LNCaP clone FGC (cell line): ENCODE results near the gene DCLK1.
"Not testable (repeated sequence)": the region's sequence is repeated elsewhere in the genome, so short reads cannot be mapped to it uniquely, and the experiment has no call there.

ENCODE experiments used
- DNase-seq: peaks from one replicate; pipeline ENCODE4 v3.0.0-alpha.2; 2011; ENCODE audit warnings: low read depth
- H3K4me3 ChIP-seq: 2 replicates; pipeline ENCODE4 v1.5.1; 2011; ENCODE audit warnings: mild to moderate bottlenecking, low read depth, low read length, control low read depth
- TF ChIP-seq, protein P1 (sequence below): IDR thresholded peaks from 2 replicates; pipeline ENCODE4 v1.5.1; 2012; ENCODE audit warnings: mild to moderate bottlenecking; ENCODE audit not compliant: control insufficient read depth, insufficient read depth; ENCODE audit errors: extremely low read depth

DCLK1 gene

GRCh38 chr13:36102721-36103120 lies 28.5 kb downstream of the DCLK1 start:
- H3K4me3 ChIP-seq, result no peak overlapping the region
- TF ChIP-seq, protein P1, sequence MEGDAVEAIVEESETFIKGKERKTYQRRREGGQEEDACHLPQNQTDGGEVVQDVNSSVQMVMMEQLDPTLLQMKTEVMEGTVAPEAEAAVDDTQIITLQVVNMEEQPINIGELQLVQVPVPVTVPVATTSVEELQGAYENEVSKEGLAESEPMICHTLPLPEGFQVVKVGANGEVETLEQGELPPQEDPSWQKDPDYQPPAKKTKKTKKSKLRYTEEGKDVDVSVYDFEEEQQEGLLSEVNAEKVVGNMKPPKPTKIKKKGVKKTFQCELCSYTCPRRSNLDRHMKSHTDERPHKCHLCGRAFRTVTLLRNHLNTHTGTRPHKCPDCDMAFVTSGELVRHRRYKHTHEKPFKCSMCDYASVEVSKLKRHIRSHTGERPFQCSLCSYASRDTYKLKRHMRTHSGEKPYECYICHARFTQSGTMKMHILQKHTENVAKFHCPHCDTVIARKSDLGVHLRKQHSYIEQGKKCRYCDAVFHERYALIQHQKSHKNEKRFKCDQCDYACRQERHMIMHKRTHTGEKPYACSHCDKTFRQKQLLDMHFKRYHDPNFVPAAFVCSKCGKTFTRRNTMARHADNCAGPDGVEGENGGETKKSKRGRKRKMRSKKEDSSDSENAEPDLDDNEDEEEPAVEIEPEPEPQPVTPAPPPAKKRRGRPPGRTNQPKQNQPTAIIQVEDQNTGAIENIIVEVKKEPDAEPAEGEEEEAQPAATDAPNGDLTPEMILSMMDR, result no peak
- DNase-seq, result no peak

DNA sequence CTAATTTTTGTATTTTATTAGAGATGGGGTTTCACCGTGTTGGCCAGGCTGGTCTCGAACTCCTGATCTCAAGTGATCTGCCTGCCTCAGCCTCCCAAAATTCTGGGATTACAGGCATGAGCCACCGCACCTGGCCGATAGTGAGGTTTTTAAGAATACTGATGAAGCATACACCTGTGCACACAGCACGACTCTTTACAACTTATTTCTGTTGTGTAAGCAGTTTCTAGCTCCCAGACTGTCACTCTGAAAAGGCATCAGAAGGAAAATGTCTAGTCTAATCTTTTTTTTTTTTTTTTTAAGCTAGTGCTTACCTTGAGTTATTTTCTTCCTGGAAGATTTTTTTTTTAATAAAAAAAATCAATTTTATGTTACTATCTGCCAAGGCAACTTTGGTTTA lies 29.3 kb downstream of the DCLK1 start:
- not testable (repeated sequence) for H3K4me3 ChIP-seq, DNase-seq

DNA sequence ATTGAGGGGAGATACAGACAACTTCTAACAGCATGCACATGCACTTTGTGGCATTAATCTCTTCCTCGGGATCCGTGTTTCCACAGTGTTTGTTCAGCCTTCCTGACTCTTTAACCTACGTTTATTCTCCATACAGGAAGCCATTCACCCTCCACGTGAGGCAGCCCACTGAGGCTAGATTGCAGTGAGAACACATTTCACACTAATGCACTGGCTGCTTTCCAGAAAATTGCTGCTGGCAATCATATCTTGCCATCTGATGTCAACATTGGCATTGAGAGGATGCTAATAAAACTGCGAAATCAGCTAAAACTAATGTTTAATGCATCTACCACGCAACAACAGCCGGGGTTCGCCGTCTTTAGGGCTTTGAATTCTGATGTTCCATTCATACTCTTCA lies 30.0 kb downstream of the DCLK1 start:
- H3K4me3 ChIP-seq, result no peak overlapping the region
- DNase-seq, result no peak
- TF ChIP-seq, protein P1, result no peak

DNA sequence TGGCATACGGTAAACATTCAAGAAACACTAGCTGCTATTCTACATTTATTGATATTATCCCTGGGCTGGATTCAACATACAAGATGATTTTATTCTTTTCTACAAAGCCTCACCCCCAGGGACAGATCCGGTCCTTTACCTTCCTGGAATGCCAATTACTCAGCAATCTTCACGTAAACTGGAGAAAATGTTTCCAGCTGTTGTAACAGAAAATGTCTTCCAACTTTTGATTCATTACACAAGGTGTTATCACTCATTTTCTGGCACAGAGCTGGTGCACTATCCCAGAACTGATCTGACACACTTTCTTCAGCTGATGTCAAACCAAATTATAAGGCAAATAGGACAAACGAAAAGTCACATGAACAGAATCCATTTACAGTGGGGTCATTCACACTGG lies 33.1 kb downstream of the DCLK1 start:
- TF ChIP-seq, protein P1, result no peak
- H3K4me3 ChIP-seq, result no peak overlapping the region
- DNase-seq, result no peak

- TF ChIP-seq, protein P1, result no peak
- no peak overlapping the region for H3K4me3 ChIP-seq
- DNase-seq, result no peak
Observed at GRCh38 chr13:36096461-36097416, 34.4 kb downstream of the DCLK1 start.

- no peak overlapping the region for H3K4me3 ChIP-seq
- DNase-seq, result no peak
- TF ChIP-seq, protein P1, result no peak
Observed at GRCh38 chr13:36094478-36094877, 36.7 kb downstream of the DCLK1 start.

GRCh38 chr13:36090592-36090991 lies 40.6 kb downstream of the DCLK1 start:
- TF ChIP-seq, protein P1, result no peak
- no peak overlapping the region for H3K4me3 ChIP-seq
- no peak for DNase-seq
